ENCODE results near the gene STAG2. TPM values are rescaled to one million over a fixed set of nuclear protein-coding genes. Genes with fewer than 3 reads are reported as not detected.

The STAG2 gene
- total RNA-seq (100 to 1,000 TPM in 1 of 5 donors, 10 to 100 TPM in 4; 11.6 to 175 (median 32.6) TPM), polyA plus RNA-seq (10 to 100 TPM; 11.1 to 21.5 (median 16.8) TPM)
- long read RNA-seq, donor 1, partial matches to known transcripts: 7 of 7 reads
- long read RNA-seq, donor 1, other reads (novel, unspliced or antisense): 0 of 7 reads
- long read RNA-seq, donor 2, partial matches to known transcripts: 0 of 1 reads
- long read RNA-seq, donor 2, other reads (novel, unspliced or antisense): 0 of 1 reads
- long read RNA-seq, donor 3: 0 reads
- long read RNA-seq, donor 4: 0 reads
- long read RNA-seq, donor 5, full-length matches to known transcripts: 2 of 2 reads
- long read RNA-seq, donor 5, partial matches to known transcripts: 0 of 2 reads
- long read RNA-seq, donor 5, other reads (novel, unspliced or antisense): 0 of 2 reads
- long read RNA-seq, donor 6, partial matches to known transcripts: 0 of 1 reads
- long read RNA-seq, donor 6, other reads (novel, unspliced or antisense): 0 of 1 reads
- long read RNA-seq, donor 7: 0 reads
- long read RNA-seq, donor 8: 0 reads
- long read RNA-seq, donor 9: 0 reads
- long read RNA-seq, donor 10: 0 reads

GRCh38 chrX:123961268-123962005, at the start of gene STAG2:
Gene STAG2, plus strand, starts transcription at chrX:123961706. Its CDS starts 60,922 bp downstream, at chrX:124022628.
- H3K4me1 ChIP-seq: peaks cover 0 to 24% (median 11%) of the 10 kb centered on the region in 4 donors
- no peaks in the 10 kb centered on the region for H3K9me3 ChIP-seq
- H3K4me3 ChIP-seq: peak within 1 kb of the TSS; percentile 60 to 68 (median 64)
- intact Hi-C loops (cut with DNase I; ENCODE audit: low total_unique reads): no loop called here
- WGBS, 5 donors: 0 to 34% (median 5%) methylated on average over 9 to 38 of the region's 38 CpGs
- TF ChIP-seq POLR2A (IDR thresholded peaks at IDR 0.05): no peak
- TF ChIP-seq CTCF (IDR thresholded peaks at IDR 0.05): no peak
- no peak for TF ChIP-seq POLR2AphosphoS5 (IDR thresholded peaks at IDR 0.05)
- no peak for TF ChIP-seq EP300 (IDR thresholded peaks at IDR 0.05)
- H3K27me3 ChIP-seq: no peaks in the 10 kb centered on the region
- peak within 1 kb of the TSS; percentile 96 to 98 (median 97) for H3K27ac ChIP-seq
- peak; percentile 70 to 94 for DNase-seq
- H3K36me3 ChIP-seq: no peaks in the 10 kb centered on the region

- intact Hi-C loops (cut with DNase I; ENCODE audit: low total_unique reads): no loop called here
- TF ChIP-seq CTCF (IDR thresholded peaks at IDR 0.05) (no peak), POLR2AphosphoS5 (IDR thresholded peaks at IDR 0.05) (no peak), EP300 (IDR thresholded peaks at IDR 0.05) (no peak), POLR2A (IDR thresholded peaks at IDR 0.05) (no peak)
- H3K27ac ChIP-seq: no peak overlapping the region
- no peaks in the 10 kb centered on the region for H3K9me3 ChIP-seq
- DNase-seq: no peak
- no peaks in the 10 kb centered on the region for H3K27me3 ChIP-seq
- no peaks in the 10 kb centered on the region for H3K4me1 ChIP-seq
- H3K36me3 ChIP-seq: no peaks in the 10 kb centered on the region
- no peak overlapping the region for H3K4me3 ChIP-seq
Measured at GRCh38 chrX:123917069-123917468, 44.4 kb upstream of the STAG2 start.

GRCh38 chrX:123918106-123918721, 43.3 kb upstream of the STAG2 start:
- intact Hi-C loops (cut with DNase I; ENCODE audit: low total_unique reads): no loop called here
- TF ChIP-seq CTCF (IDR thresholded peaks at IDR 0.05) (no peak), POLR2AphosphoS5 (IDR thresholded peaks at IDR 0.05) (no peak), EP300 (IDR thresholded peaks at IDR 0.05) (no peak), POLR2A (IDR thresholded peaks at IDR 0.05) (no peak)
- Histone ChIP-seq H3K27ac (no peak overlapping the region), H3K27me3 (no peaks in the 10 kb centered on the region), H3K9me3 (no peaks in the 10 kb centered on the region), H3K36me3 (no peaks in the 10 kb centered on the region), H3K4me1 (no peaks in the 10 kb centered on the region), H3K4me3 (no peak overlapping the region)
- no peak for DNase-seq
- WGBS, 5 donors: 52 to 64% (median 58%) methylated on average over 4 of the region's 4 CpGs

- H3K36me3 ChIP-seq: no peaks in the 10 kb centered on the region
- intact Hi-C loops (cut with DNase I; ENCODE audit: low total_unique reads): no loop called here
- H3K4me3 ChIP-seq: no peak overlapping the region
- no peaks in the 10 kb centered on the region for H3K27me3 ChIP-seq
- no peaks in the 10 kb centered on the region for H3K9me3 ChIP-seq
- TF ChIP-seq EP300 (IDR thresholded peaks at IDR 0.05) (no peak), CTCF (IDR thresholded peaks at IDR 0.05) (no peak), POLR2AphosphoS5 (IDR thresholded peaks at IDR 0.05) (no peak), POLR2A (IDR thresholded peaks at IDR 0.05) (no peak)
- whole genome bisulfite sequencing, 5 donors: 0 to 79% (median 61%) methylated on average over 1 of the region's 1 CpG
- no peak overlapping the region for H3K27ac ChIP-seq
- no peaks in the 10 kb centered on the region for H3K4me1 ChIP-seq
- DNase-seq: no peak
Measured at GRCh38 chrX:123920105-123920785, 41.3 kb upstream of the STAG2 start.

Data from stomach (tissue), 19 donors.